Tibial artery (tissue), 4 donors: Measurements from ENCODE around the gene FNDC7.

ENCODE experiments used
- DNase-seq, 2 donors: peaks; one replicate each; pipeline ENCODE4 v3.0.0-alpha.2; 2019
- H3K27ac ChIP-seq, 2 donors: fragments of 200-600 bp; sonication (generic) in 1 of 2; 1 replicate in 1 of 2; 2 replicates in 1 of 2; pipeline ENCODE4 v1.5.1; 2018 to 2019; ENCODE audit warnings: mild to moderate bottlenecking in 1 of 2
- H3K27me3 ChIP-seq, 2 donors: fragments of 200-600 bp; sonication (generic) in 1 of 2; one replicate each; pipeline versions ENCODE4 v1.5.1 to v1.6.0; 2016 to 2019
- H3K36me3 ChIP-seq, 3 donors: fragments of 200-600 bp; sonication (generic) in 2 of 3; one replicate each; pipeline ENCODE4 v1.5.1; 2016 to 2019; ENCODE audit warnings: mild to moderate bottlenecking in 2 of 3
- H3K4me1 ChIP-seq, 4 donors: fragments of 200-600 bp; sonication (generic) in 2 of 4; 1 replicate in 3 of 4; 2 replicates in 1 of 4; pipeline ENCODE4 v1.5.1; 2016 to 2019
- H3K4me3 ChIP-seq, 2 donors: fragments of 200-600 bp; sonication (generic) in 1 of 2; 1 replicate in 1 of 2; 2 replicates in 1 of 2; pipeline ENCODE4 v1.5.1; 2018 to 2019; ENCODE audit warnings: mild to moderate bottlenecking in 2 of 2
- H3K9me3 ChIP-seq, 3 donors: fragments of 200-600 bp; sonication (generic) in 1 of 3; one replicate each; pipeline ENCODE4 v1.5.1; 2016 to 2019
- intact Hi-C: fragments of 100-400 bp; cut with DNase I; formaldehyde crosslinking; loops from one replicate; pipeline ENCODE4 v1.15.0; 2023; ENCODE audit warnings: low total_unique reads
- TF ChIP-seq, protein P1 (sequence below), 2 experiments: fragments of 200-600 bp in 1 of 2; fragments of 450-650 bp in 1 of 2; IDR thresholded peaks; one replicate each; pipeline ENCODE4 v1.5.1; 2017 to 2019; ENCODE audit warnings: antibody characterized with exemption in 2 of 2, mild to moderate bottlenecking in 1 of 2, moderate library complexity in 1 of 2

FNDC7 gene

DNA sequence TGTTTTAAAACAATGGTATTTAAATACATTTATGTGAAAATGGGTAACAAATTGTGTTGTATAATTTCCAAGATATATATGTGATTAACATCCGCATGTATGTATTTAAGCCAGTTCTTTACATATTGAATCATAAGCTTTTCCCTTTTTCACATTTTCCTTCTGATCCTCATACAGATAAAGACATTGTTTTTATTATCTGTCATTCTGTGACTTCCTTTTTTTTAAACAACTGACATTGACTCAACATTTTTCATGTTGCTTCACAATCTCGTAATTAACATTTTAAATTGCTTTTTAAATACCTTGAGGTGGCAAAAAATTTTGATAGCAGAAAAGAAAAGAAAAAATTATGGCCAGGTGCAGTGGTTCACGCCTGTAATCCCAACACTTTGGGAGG, 35.2 kb downstream of the FNDC7 start:
- Histone ChIP-seq H3K9me3 (no peaks in the 10 kb centered on the region), H3K4me1 (peaks cover 0 to 38% (median 15%) of the 10 kb centered on the region in 4 donors), H3K27me3 (no peaks in the 10 kb centered on the region), H3K36me3 (peaks cover 0 to 4% (median 0%) of the 10 kb centered on the region in 3 donors), H3K4me3 (peak overlapping the region; percentile 68 to 79), H3K27ac (peak overlapping the region; percentile 89 to 96)
- no peak for DNase-seq
- TF ChIP-seq, protein P1, sequence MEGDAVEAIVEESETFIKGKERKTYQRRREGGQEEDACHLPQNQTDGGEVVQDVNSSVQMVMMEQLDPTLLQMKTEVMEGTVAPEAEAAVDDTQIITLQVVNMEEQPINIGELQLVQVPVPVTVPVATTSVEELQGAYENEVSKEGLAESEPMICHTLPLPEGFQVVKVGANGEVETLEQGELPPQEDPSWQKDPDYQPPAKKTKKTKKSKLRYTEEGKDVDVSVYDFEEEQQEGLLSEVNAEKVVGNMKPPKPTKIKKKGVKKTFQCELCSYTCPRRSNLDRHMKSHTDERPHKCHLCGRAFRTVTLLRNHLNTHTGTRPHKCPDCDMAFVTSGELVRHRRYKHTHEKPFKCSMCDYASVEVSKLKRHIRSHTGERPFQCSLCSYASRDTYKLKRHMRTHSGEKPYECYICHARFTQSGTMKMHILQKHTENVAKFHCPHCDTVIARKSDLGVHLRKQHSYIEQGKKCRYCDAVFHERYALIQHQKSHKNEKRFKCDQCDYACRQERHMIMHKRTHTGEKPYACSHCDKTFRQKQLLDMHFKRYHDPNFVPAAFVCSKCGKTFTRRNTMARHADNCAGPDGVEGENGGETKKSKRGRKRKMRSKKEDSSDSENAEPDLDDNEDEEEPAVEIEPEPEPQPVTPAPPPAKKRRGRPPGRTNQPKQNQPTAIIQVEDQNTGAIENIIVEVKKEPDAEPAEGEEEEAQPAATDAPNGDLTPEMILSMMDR (IDR thresholded peaks at IDR 0.05) = no peak
- intact Hi-C loops = loop anchor here (2.0 kb wide), 1 partner anchor 55 kb away; the partner anchor contains the start of gene PRPF38B

DNA sequence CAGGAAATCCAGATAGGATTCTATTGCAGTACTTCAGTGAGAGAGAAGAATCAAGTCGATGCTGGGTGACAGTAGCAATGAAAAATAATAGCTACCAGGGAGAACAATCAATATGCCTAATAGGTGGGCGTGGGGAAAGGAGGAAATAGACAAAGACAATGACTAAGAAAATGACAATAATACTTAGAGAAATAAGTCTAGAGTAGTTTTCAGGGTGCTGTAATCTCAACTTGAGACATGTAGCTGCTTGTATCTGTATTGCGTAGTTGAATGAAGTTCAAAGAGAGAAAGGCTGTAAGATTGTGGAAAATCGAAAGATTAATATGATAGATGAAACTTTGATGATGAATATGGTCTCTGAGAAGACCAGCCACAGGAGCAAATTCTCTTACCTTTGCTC, 36.4 kb downstream of the FNDC7 start:
- H3K27ac ChIP-seq = no peak overlapping the region
- H3K4me3 ChIP-seq = no peak overlapping the region
- H3K4me1 ChIP-seq = peaks cover 0 to 38% (median 15%) of the 10 kb centered on the region in 4 donors
- H3K27me3 ChIP-seq = no peaks in the 10 kb centered on the region
- DNase-seq = no peak
- TF ChIP-seq, protein P1 (IDR thresholded peaks at IDR 0.05) = no peak
- intact Hi-C loops = no loop called here
- peaks cover 4 to 10% (median 6%) of the 10 kb centered on the region in 3 donors for H3K36me3 ChIP-seq
- no peaks in the 10 kb centered on the region for H3K9me3 ChIP-seq

DNA sequence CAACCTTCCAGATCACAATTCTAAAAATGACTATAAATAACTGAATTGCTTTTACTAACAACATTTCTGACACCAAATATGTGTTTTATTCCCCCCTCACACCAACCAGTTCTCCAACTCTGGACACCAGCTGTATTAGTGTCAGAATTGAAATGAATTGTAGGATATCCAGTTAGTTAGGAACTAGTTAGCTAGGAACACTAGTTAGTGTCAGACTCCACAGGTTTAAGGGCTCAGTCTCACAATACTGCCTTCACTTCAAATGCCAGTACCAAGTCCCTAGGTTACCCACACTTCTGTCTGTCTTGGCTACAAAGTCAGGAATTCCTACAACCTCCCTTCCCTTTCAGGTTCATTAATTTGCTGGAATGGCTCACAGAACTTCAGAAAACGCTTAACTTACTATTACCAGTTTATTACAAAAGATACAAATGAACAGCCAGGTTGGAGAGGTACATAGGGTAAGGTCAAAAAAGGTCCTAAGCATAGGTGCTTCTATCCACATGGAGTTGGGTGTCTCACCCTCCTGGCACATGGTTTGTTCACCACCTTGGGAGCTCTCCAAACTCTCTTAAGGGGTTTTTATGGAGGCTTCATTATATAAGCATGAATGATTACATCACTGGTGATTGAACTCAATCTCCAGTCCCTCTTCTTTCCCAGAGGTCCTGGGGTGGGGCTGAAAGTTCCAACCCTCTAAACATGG, 37.9 kb downstream of the FNDC7 start:
- intact Hi-C loops = no loop called here
- Histone ChIP-seq H3K27me3 (no peaks in the 10 kb centered on the region), H3K9me3 (no peaks in the 10 kb centered on the region), H3K4me1 (peaks cover 0 to 38% (median 15%) of the 10 kb centered on the region in 4 donors), H3K4me3 (no peak overlapping the region), H3K27ac (no peak overlapping the region), H3K36me3 (peaks cover 14 to 22% (median 19%) of the 10 kb centered on the region in 3 donors)
- no peak for DNase-seq
- TF ChIP-seq, protein P1 (IDR thresholded peaks at IDR 0.05) = no peak

DNA sequence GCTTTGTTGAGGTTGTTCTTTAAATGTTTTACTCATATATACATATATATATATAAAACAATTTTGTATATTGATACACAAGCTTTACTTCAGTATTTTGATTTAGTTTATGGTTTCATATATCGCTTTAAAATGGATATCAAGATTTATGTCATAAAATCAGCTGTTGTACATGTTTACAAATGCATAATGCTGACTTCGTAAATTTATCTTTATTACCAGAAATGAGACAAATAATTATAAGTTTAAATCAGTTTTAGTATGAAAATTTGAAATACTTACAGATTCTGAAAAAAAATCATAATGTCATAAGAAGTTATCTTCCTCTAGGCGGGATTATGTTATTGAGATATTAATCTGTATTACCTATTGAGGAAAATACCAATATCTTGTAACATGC, 40.7 kb downstream of the FNDC7 start:
- DNase-seq = no peak
- Histone ChIP-seq H3K27ac (no peak overlapping the region), H3K36me3 (peaks cover 29 to 42% (median 36%) of the 10 kb centered on the region in 3 donors), H3K27me3 (no peaks in the 10 kb centered on the region), H3K4me1 (peaks cover 0 to 30% (median 9%) of the 10 kb centered on the region in 4 donors), H3K9me3 (no peaks in the 10 kb centered on the region), H3K4me3 (no peak overlapping the region)
- intact Hi-C loops = no loop called here
- TF ChIP-seq, protein P1 (IDR thresholded peaks at IDR 0.05) = no peak

DNA sequence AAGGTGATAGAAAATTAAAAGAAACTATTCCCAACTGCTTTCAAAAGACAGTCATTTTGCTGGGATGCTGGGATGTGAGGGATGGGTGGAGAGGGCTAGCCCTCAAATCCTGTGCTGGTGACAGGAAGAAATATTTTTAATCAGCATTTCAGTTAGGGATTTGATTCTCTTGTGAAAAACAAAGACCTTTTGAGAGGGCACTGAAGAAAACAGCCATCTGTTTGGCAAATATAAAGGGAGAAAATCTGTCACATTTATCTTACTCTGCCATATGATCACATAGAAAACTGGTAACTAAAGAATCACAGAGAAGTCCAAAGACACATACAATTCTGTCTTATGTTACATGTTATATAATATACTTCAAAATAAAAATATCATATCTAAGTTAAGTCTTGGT, 46.1 kb downstream of the FNDC7 start:
- no peak for DNase-seq
- Histone ChIP-seq H3K36me3 (peaks cover 60 to 80% (median 72%) of the 10 kb centered on the region in 3 donors), H3K4me1 (no peaks in the 10 kb centered on the region), H3K9me3 (no peaks in the 10 kb centered on the region), H3K27ac (no peak overlapping the region), H3K4me3 (no peak overlapping the region), H3K27me3 (no peaks in the 10 kb centered on the region)
- intact Hi-C loops = no loop called here
- TF ChIP-seq, protein P1 (IDR thresholded peaks at IDR 0.05) = no peak
